Adipocyte (in vitro differentiated cells): ENCODE data around the gene RAB5B.
A peak's percentile ranks its signal among the peaks of the same experiment; 100 is the strongest.

Experiments used
- DNase-seq: peaks from one replicate; pipeline ENCODE4 v3.0.0-alpha.2; 2015; ENCODE audit warnings: low read depth
- H3K27me3 ChIP-seq: replicated peaks from 2 replicates; pipeline ENCODE4 v1.7.0; 2013; ENCODE audit warnings: mild to moderate bottlenecking, low read length, moderate library complexity; ENCODE audit not compliant: control insufficient read depth, insufficient read depth
- H3K36me3 ChIP-seq: 2 replicates; pipeline ENCODE4 v1.7.0; 2013; ENCODE audit warnings: low read length, mild to moderate bottlenecking, moderate library complexity; ENCODE audit not compliant: control insufficient read depth, insufficient read depth, severe bottlenecking
- H3K4me1 ChIP-seq: 2 replicates; pipeline ENCODE4 v1.7.0; 2013; ENCODE audit warnings: mild to moderate bottlenecking, low read length, moderate library complexity; ENCODE audit not compliant: control insufficient read depth, insufficient read depth
- H3K4me3 ChIP-seq: 2 replicates; pipeline ENCODE4 v1.7.0; 2013; ENCODE audit warnings: mild to moderate bottlenecking, low read length, moderate library complexity
- H3K9ac ChIP-seq: 2 replicates; pipeline ENCODE4 v1.7.0; 2013; ENCODE audit warnings: mild to moderate bottlenecking, low read length, moderate library complexity
- H3K9me3 ChIP-seq: 2 replicates; pipeline ENCODE4 v1.7.0; 2013; ENCODE audit warnings: mild to moderate bottlenecking, low read length, moderate library complexity; ENCODE audit not compliant: control insufficient read depth

RAB5B gene

GRCh38 chr12:56007564-56008559 lies 34.0 kb downstream of the RAB5B start:
- peaks cover 36% of the 10 kb centered on the region for H3K4me1 ChIP-seq
- H3K36me3 ChIP-seq = peaks cover 18% of the 10 kb centered on the region
- peak overlapping the region; percentile 87 for H3K4me3 ChIP-seq
- H3K9ac ChIP-seq = peak overlapping the region; percentile 89
- no peaks in the 10 kb centered on the region for H3K9me3 ChIP-seq
- H3K27me3 ChIP-seq = no peaks in the 10 kb centered on the region
- DNase-seq = peak; percentile 71

- Histone ChIP-seq H3K4me1 (peaks cover 36% of the 10 kb centered on the region), H3K4me3 (peak overlapping the region; percentile 22), H3K9ac (peak overlapping the region; percentile 74), H3K36me3 (peaks cover under 1% of the 10 kb centered on the region), H3K27me3 (no peaks in the 10 kb centered on the region), H3K9me3 (no peaks in the 10 kb centered on the region)
- no peak for DNase-seq
Measured at GRCh38 chr12:56010111-56010570, 36.3 kb downstream of the RAB5B start.

- peak; percentile 17 for DNase-seq
- H3K9ac ChIP-seq = no peak overlapping the region
- no peaks in the 10 kb centered on the region for H3K9me3 ChIP-seq
- H3K4me1 ChIP-seq = peaks cover 36% of the 10 kb centered on the region
- no peaks in the 10 kb centered on the region for H3K36me3 ChIP-seq
- no peaks in the 10 kb centered on the region for H3K27me3 ChIP-seq
- H3K4me3 ChIP-seq = no peak overlapping the region
Measured at GRCh38 chr12:56011509-56012090, 37.7 kb downstream of the RAB5B start.

GRCh38 chr12:56013482-56013881 lies 39.6 kb downstream of the RAB5B start:
- no peak overlapping the region for H3K4me3 ChIP-seq
- peaks cover 2% of the 10 kb centered on the region for H3K36me3 ChIP-seq
- H3K9me3 ChIP-seq = no peaks in the 10 kb centered on the region
- peaks cover 31% of the 10 kb centered on the region for H3K4me1 ChIP-seq
- H3K27me3 ChIP-seq = no peaks in the 10 kb centered on the region
- no peak overlapping the region for H3K9ac ChIP-seq
- no peak for DNase-seq

GRCh38 chr12:56014205-56014604 lies 40.3 kb downstream of the RAB5B start:
- peaks cover 26% of the 10 kb centered on the region for H3K4me1 ChIP-seq
- H3K9ac ChIP-seq = no peak overlapping the region
- no peak overlapping the region for H3K4me3 ChIP-seq
- H3K27me3 ChIP-seq = no peaks in the 10 kb centered on the region
- no peaks in the 10 kb centered on the region for H3K9me3 ChIP-seq
- no peak for DNase-seq
- H3K36me3 ChIP-seq = peaks cover 3% of the 10 kb centered on the region

- no peaks in the 10 kb centered on the region for H3K27me3 ChIP-seq
- peaks cover 27% of the 10 kb centered on the region for H3K4me1 ChIP-seq
- no peak overlapping the region for H3K9ac ChIP-seq
- H3K4me3 ChIP-seq = no peak overlapping the region
- peaks cover 3% of the 10 kb centered on the region for H3K36me3 ChIP-seq
- DNase-seq = no peak
- no peaks in the 10 kb centered on the region for H3K9me3 ChIP-seq
Measured at GRCh38 chr12:56017181-56017580, 43.3 kb downstream of the RAB5B start.

- Histone ChIP-seq H3K9ac (no peak overlapping the region), H3K4me1 (peaks cover 29% of the 10 kb centered on the region), H3K9me3 (no peaks in the 10 kb centered on the region), H3K36me3 (peaks cover 3% of the 10 kb centered on the region), H3K4me3 (no peak overlapping the region), H3K27me3 (no peaks in the 10 kb centered on the region)
- DNase-seq = no peak
Measured at GRCh38 chr12:56018356-56018755, 44.5 kb downstream of the RAB5B start.

GRCh38 chr12:56020423-56021184 lies 46.7 kb downstream of the RAB5B start, which contains the start of gene IKZF4:
TSS of gene IKZF4 (plus strand) at chr12:56021043. CDS start at chr12:56021494, 451 bp downstream.
- Histone ChIP-seq H3K9ac (peak within 1 kb of the TSS; percentile 83), H3K4me1 (peaks cover 29% of the 10 kb centered on the region), H3K27me3 (no peaks in the 10 kb centered on the region), H3K4me3 (peak within 1 kb of the TSS; percentile 67), H3K36me3 (peaks cover 10% of the 10 kb centered on the region), H3K9me3 (no peaks in the 10 kb centered on the region)
- DNase-seq = peak; percentile 32

- no peaks in the 10 kb centered on the region for H3K27me3 ChIP-seq
- DNase-seq = no peak
- H3K4me1 ChIP-seq = peaks cover 29% of the 10 kb centered on the region
- peak overlapping the region; percentile 67 for H3K4me3 ChIP-seq
- H3K36me3 ChIP-seq = peaks cover 10% of the 10 kb centered on the region
- H3K9ac ChIP-seq = peak overlapping the region; percentile 83
- H3K9me3 ChIP-seq = no peaks in the 10 kb centered on the region
Measured at GRCh38 chr12:56021889-56022497, 48.1 kb downstream of the RAB5B start.

- DNase-seq = no peak
- peaks cover 18% of the 10 kb centered on the region for H3K4me1 ChIP-seq
- no peaks in the 10 kb centered on the region for H3K9me3 ChIP-seq
- peaks cover 29% of the 10 kb centered on the region for H3K36me3 ChIP-seq
- peak overlapping the region; percentile 76 for H3K9ac ChIP-seq
- no peak overlapping the region for H3K4me3 ChIP-seq
- H3K27me3 ChIP-seq = no peaks in the 10 kb centered on the region
Measured at GRCh38 chr12:56028511-56029165, 54.8 kb downstream of the RAB5B start.
